ENCODE measurements around the gene CD248.

DNA sequence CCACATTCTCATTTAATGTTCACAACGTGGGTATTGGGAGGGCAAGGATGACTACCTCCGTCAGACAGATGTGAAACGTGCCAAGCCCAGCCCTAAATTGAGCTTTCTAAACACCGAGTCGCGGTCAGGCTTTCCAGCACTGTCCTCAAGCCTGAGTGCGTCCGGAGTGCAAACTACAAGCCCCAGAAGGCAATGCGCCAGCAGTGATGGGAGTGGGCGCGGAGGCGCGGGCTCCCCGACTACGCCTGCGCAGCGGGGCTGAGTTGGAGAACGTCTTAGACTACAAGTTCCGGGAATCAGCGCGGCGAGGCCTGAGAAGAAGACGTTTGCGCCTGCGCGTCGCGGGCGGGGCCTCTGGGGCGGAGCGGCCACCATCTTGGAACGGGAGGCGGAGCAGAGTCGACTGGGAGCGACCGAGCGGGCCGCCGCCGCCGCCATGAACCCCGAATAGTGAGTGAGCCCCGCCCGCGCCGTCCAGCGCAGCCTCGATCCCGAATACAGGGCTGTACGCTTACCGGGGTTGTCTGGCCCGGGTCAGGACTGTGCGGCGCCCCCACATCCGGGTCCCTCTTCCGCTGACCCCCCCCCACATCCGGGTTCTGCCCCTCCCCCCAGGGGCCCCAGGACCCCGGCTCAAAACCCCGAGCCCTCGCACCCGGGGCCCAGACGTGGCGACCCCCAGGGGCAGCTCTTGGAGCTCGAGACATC is 48.4 kb downstream of the CD248 start, which contains the start of gene RAB1B:
- TF ChIP-seq POLR2A (IDR thresholded peaks at IDR 0.05; ENCODE audit: low read depth, low read length) (peak; percentile 58), POLR2AphosphoS5 (IDR thresholded peaks at IDR 0.05; ENCODE audit: low read depth, low read length) (peak; percentile 24; the same call in 1 of the 2 replicates), TAF1 (IDR thresholded peaks at IDR 0.05; ENCODE audit: borderline replicate concordance, low read depth, low read length) (no peak)

Measured in GM12892 (cell line).